BLaER1 treated with 17β-estradiol and CSF1 and Interleukin-3, amounts not matched to agents 10 nM and 100 nM (cell line): ENCODE measurements around the gene SLC22A31.
"Not testable (repeated sequence)": the region's sequence is repeated elsewhere in the genome, so short reads cannot be mapped to it uniquely, and the experiment has no call there.

Experiments used
- H3K27ac ChIP-seq, 11 experiments: shearing (Covaris generic); formaldehyde crosslinking; 2 replicates each; pipeline ENCODE4 v1.8.1; 2022
- H3K27me3 ChIP-seq, 11 experiments: shearing (Covaris generic); formaldehyde crosslinking; 2 replicates each; pipeline ENCODE4 v1.8.1; 2022
- H3K36me3 ChIP-seq, 11 experiments: shearing (Covaris generic); formaldehyde crosslinking; 2 replicates each; pipeline ENCODE4 v1.8.1; 2022
- H3K4me1 ChIP-seq, 10 experiments: shearing (Covaris generic); formaldehyde crosslinking; 2 replicates each; pipeline ENCODE4 v1.8.1; 2022
- H3K4me2 ChIP-seq, 11 experiments: shearing (Covaris generic); formaldehyde crosslinking; 2 replicates each; pipeline ENCODE4 v1.8.1; 2022
- H3K4me3 ChIP-seq, 10 experiments: shearing (Covaris generic); formaldehyde crosslinking; 2 replicates each; pipeline ENCODE4 v1.8.1; 2022
- H3K9ac ChIP-seq, 11 experiments: shearing (Covaris generic); formaldehyde crosslinking; 2 replicates each; pipeline ENCODE4 v1.8.1; 2022
- H3K9me3 ChIP-seq, 11 experiments: shearing (Covaris generic); formaldehyde crosslinking; replicated peaks in 1 of 11; 2 replicates each; pipeline ENCODE4 v1.8.1; 2022
- H4K20me1 ChIP-seq, 11 experiments: shearing (Covaris generic); formaldehyde crosslinking; 2 replicates each; pipeline ENCODE4 v1.8.1; 2022
- Cebpa-rat ChIP-seq, 11 experiments: shearing (Covaris generic); IDR thresholded peaks; 2 replicates each; pipeline ENCODE4 v1.8.1; 2022

SLC22A31 gene

DNA sequence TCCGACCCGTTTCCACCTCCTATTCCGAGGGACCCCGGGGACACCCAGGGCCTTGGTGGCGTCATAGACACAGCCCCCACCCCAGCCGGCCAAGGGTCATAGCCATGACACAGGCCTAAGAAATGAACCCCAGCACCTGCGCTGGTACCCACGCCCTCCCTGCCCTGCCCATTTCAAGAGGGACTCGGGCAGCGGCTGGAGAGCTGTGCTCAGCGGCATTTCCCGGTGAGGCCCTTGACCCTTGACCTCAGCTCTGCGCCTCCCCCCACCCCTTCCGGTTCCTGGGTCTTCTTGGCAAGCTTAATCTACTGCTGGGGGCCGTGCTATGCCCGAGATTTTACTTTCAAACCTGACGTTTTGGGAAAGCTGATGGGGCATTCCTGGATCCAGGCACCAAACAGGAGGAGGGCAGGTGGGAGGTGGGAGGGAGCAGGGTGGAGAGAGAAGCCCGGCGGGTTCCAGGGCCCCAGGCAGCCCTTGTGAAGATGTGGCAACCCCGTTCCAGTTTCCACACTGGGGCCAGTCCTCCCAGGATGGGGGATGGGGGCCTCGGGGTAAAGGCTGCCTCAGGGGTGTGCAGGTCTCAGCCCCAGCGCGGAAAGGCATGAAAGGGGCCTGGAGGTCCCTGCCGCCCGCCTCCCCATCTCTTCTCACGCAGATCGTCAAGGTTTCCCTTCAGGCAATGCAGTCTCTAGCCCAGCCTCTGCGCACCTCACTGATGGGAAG, at the start of gene SLC22A31:
SLC22A31 (minus strand) TSS at position 414 of the 726 bp plus-strand sequence; CDS start at position 378, 36 bp downstream.
- peaks cover 7 to 16% (median 11%) of the 10 kb centered on the region in 11 experiments; a peak in 19 of 22 replicates for H3K9me3 ChIP-seq
- H3K27me3 ChIP-seq, result peaks cover 36 to 53% (median 47%) of the 10 kb centered on the region in 11 experiments
- no peak within 1 kb of the TSS for H3K9ac ChIP-seq
- H4K20me1 ChIP-seq, result no peaks in the 10 kb centered on the region; a peak in 1 of 22 replicates
- no peaks in the 10 kb centered on the region for H3K36me3 ChIP-seq
- TF ChIP-seq Cebpa-rat (IDR thresholded peaks at IDR 0.05), result no peak
- H3K4me2 ChIP-seq, result peak within 1 kb of the TSS in 10 of 11 experiments; percentile 25 to 60 (median 51); a peak in 15 of 22 replicates
- H3K4me3 ChIP-seq, result peak within 1 kb of the TSS in 3 of 10 experiments; percentile 16 to 42 (median 24); a peak in 4 of 20 replicates
- H3K27ac ChIP-seq, result no peak within 1 kb of the TSS
- peaks cover 0 to 13% (median 5%) of the 10 kb centered on the region in 10 experiments; a peak in 7 of 20 replicates for H3K4me1 ChIP-seq

DNA sequence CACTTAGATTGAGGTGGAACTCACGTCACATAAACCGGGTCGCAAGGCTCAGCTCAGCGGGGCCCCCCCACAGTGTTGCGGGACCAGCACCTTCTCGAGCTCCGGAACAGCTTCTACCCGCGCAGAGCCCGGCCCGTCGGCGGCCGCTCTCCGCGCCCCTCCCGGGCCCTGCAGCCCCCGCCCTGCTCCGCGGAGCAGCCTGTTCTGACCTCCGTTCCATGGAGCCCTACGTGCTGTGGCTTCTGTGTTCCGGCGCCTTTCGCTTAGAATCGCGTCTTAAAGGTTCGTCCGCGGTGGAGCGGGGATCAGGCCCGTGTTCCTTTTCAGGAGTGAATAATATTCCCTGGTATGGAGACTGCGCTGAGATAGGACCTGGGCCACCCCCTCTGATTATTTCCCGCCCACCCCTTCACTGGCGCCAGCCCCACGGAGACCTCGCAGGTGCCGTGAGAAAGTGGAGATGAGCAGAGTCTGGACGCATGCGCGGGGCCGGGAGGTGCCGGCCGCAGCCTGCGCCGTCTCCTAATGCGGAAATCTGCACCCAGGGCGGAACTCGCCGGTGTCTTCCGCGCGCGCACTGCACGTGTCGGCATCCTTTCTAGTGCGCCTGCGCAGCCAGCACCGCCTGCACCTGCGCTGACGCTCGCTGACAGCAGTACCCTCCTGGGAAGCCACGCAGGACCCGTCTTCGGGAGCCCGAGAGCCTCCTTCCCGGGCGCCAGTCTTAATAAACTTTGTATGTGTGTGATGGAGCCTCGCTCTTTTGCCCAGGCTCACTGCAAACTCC, 48.1 kb upstream of the SLC22A31 start:
- Histone ChIP-seq H3K9me3 (peaks cover 27 to 35% (median 30%) of the 10 kb centered on the region in 11 experiments), H3K4me2 (peak overlapping the region; percentile 58 to 81 (median 71); a peak in 21 of 22 replicates), H3K4me3 (peak overlapping the region; percentile 52 to 69 (median 60); a peak in 14 of 20 replicates)

DNA sequence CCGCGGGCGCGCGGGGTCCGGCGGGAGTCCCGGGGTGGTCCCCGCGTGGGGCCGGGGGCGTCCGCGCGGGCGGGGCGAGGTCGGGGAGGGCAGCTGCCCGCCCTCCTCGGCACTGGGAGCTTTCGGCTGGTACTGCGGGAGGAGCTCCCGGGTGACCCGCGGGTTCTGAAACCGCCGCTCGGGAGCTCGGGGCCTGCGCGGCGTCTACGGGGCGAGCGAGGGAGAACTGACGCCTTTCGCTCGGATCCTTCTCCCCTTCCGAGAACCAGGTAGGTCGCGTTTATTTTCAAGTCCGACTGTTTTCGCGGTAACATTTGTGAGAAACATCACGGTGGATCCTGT, 47.4 kb upstream of the SLC22A31 start:
- H3K4me1 ChIP-seq, result peaks cover 5 to 24% (median 11%) of the 10 kb centered on the region in 10 experiments; a peak in 19 of 20 replicates
- H3K27ac ChIP-seq, H3K36me3 ChIP-seq, H3K27me3 ChIP-seq, H4K20me1 ChIP-seq: not testable (repeated sequence)
- H3K9me3 ChIP-seq, result peaks cover 27 to 35% (median 30%) of the 10 kb centered on the region in 11 experiments
- peak overlapping the region in 7 of 11 experiments; percentile 39 to 66 (median 55); a peak in 10 of 22 replicates for H3K9ac ChIP-seq
- H3K4me3 ChIP-seq, result peak overlapping the region; percentile 52 to 69 (median 60)
- H3K4me2 ChIP-seq, result peak overlapping the region; percentile 58 to 81 (median 71)

More for the DNA sequence above, 48.1 kb upstream of the SLC22A31 start:
- Histone ChIP-seq H3K9ac (peak overlapping the region in 2 of 11 experiments; percentile 55 to 66; a peak in 4 of 22 replicates), H3K36me3 (peaks cover 0 to 7% (median 0%) of the 10 kb centered on the region in 11 experiments; a peak in 2 of 22 replicates), H3K27me3 (peaks cover 0 to 4% (median 0%) of the 10 kb centered on the region in 11 experiments; a peak in 1 of 22 replicates), H3K4me1 (peaks cover 5 to 18% (median 6%) of the 10 kb centered on the region in 10 experiments; a peak in 18 of 20 replicates), H3K27ac (no peak overlapping the region), H4K20me1 (no peaks in the 10 kb centered on the region)
- TF ChIP-seq Cebpa-rat (IDR thresholded peaks at IDR 0.05), result no peak

DNA sequence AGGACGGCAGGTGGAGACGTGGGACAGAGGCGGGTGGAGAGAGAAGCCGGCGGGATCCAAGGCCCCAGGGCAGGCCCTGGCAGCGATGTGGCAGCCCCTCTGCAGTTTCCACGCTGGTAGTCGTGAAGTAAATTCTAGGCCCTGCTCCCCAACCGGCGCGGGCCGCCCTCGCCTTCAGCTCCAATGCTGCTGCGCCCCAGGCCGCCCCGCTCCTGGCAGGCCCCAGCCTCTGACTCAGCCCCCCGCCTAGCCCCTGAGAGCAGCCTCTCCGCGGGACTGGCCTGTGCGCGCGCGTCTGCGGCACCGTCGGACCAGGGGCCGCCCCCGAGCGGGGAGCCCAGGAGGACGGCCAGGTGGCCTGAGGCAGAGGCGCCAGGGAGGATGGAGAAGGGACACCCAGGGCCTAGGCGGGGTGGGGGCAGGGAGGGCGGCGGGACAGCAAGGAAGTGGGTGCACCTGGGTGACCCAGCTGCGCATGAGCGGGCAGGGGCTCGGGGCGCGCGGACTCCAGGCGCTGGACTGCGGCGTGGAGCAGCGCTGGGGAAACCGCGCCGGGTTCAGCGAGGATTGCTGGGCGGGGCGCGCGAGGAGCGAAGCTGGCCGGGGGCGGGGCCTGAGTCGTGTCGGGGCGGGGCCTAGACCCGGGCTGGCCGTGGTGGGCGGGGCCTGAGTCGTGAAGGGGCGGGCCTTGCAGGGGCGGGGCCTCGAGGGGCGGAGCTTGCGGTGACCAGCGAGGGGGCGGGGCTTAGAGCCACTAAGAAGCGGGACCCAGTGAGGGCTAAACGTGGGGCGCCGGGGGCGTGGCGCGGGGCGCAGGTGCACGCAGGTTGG, 46.8 kb upstream of the SLC22A31 start:
- H3K4me3 ChIP-seq, result peak overlapping the region; percentile 52 to 69 (median 60)
- peaks cover 0 to 7% (median 0%) of the 10 kb centered on the region in 11 experiments; a peak in 2 of 22 replicates for H3K36me3 ChIP-seq
- H3K4me1 ChIP-seq, result peaks cover 5 to 26% (median 12%) of the 10 kb centered on the region in 10 experiments; a peak in 19 of 20 replicates
- peak overlapping the region in 5 of 11 experiments; percentile 13 to 47 (median 32); a peak in 6 of 22 replicates for H3K27ac ChIP-seq
- H3K4me2 ChIP-seq, result peak overlapping the region; percentile 69 to 96 (median 81)
- TF ChIP-seq Cebpa-rat (IDR thresholded peaks at IDR 0.05), result no peak
- no peaks in the 10 kb centered on the region for H4K20me1 ChIP-seq
- H3K9me3 ChIP-seq, result peaks cover 27 to 35% (median 30%) of the 10 kb centered on the region in 11 experiments
- peak overlapping the region; percentile 25 to 66 (median 56); a peak in 15 of 22 replicates for H3K9ac ChIP-seq
- peaks cover 0 to 4% (median 0%) of the 10 kb centered on the region in 11 experiments; a peak in 1 of 22 replicates for H3K27me3 ChIP-seq

DNA sequence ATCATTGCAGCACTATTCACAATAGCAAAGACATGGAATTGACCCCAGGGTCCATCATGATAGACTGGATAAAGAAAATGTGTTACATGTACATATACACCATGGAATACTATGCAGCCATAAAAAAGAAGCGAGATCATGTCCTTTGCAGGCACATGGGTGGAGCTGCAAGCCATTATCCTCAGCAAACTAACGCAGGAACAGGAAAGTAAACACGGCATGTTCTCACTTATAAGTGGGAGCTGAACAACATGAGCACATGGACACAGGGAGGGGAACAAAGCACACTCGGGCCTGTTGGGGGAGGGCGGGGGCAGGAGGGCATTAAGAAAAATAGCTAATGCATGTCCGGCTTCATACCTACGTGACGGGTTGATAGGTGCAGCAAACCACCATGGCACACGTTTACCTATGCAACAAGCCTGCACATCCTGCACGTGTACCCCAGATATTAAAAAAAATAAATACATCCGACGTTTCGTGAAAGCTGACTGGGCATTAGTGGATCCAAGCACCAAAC, 46.1 kb upstream of the SLC22A31 start:
- Histone ChIP-seq H3K4me3 (peak overlapping the region in 8 of 10 experiments; percentile 31 to 69 (median 54); a peak in 7 of 20 replicates), H4K20me1 (no peaks in the 10 kb centered on the region)

DNA sequence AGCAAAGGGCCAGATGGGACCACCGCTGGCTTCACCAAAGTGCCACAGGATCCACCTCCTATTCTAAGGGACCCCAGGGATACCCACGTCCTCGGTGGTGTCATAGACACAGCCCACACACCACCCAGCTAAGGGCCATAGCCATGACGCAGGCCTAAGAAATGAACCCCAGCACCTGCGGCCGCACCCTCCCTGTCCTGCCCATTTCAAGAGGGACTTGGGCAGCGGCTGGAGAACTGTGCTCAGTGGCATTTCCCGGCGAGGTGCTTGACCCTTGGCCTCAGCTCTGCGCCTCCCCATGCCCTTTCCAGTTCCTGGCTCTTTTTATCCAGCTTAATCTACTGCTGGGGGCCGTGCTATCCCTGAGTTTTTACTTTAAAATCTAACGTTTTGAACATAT, 44.4 kb upstream of the SLC22A31 start:
- Histone ChIP-seq H3K36me3 (no peaks in the 10 kb centered on the region), H3K4me3 (no peak overlapping the region), H3K27me3 (peaks cover 0 to 4% (median 0%) of the 10 kb centered on the region in 11 experiments; a peak in 1 of 22 replicates), H3K4me1 (peaks cover 11 to 41% (median 25%) of the 10 kb centered on the region in 10 experiments), H3K4me2 (no peak overlapping the region), H3K9me3 (peaks cover 17 to 28% (median 18%) of the 10 kb centered on the region in 11 experiments), H3K27ac (no peak overlapping the region), H4K20me1 (no peaks in the 10 kb centered on the region), H3K9ac (no peak overlapping the region)
- TF ChIP-seq Cebpa-rat (IDR thresholded peaks at IDR 0.05), result no peak

More for the DNA sequence above, 46.1 kb upstream of the SLC22A31 start:
- Histone ChIP-seq H3K27me3 (peaks cover 0 to 4% (median 0%) of the 10 kb centered on the region in 11 experiments; a peak in 1 of 22 replicates), H3K4me1 (peaks cover 6 to 31% (median 17%) of the 10 kb centered on the region in 10 experiments; a peak in 19 of 20 replicates), H3K9me3 (peaks cover 27 to 35% (median 30%) of the 10 kb centered on the region in 11 experiments), H3K36me3 (peaks cover 0 to 7% (median 0%) of the 10 kb centered on the region in 11 experiments; a peak in 2 of 22 replicates), H3K9ac (peak overlapping the region in 4 of 11 experiments; percentile 21 to 63 (median 51); a peak in 5 of 22 replicates), H3K4me2 (peak overlapping the region; percentile 66 to 96 (median 81)), H3K27ac (peak overlapping the region in 1 of 11 experiments; percentile 47; a peak in 1 of 22 replicates)
- TF ChIP-seq Cebpa-rat (IDR thresholded peaks at IDR 0.05), result no peak

DNA sequence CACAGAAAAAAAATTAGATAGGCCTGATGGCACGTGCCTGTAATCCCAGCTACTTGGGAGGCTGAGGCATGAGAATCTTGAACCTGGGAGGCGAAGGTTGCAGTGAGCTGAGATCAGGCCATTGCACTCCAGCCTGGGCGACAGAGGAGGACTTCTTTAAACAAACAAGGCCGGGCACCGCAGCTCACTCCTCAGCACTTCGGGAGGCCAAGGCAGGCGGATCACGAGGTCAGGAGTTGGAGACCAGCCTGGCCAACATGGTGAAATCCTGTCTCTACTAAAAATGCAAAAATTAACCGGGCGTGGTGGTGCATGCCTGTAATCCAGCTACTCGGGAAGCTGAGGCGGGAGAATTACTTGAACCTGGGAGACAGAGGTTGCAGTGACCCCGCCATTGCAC, 43.9 kb upstream of the SLC22A31 start:
- Histone ChIP-seq H3K9me3 (peaks cover 12 to 23% (median 13%) of the 10 kb centered on the region in 11 experiments; a peak in 20 of 22 replicates), H3K4me1 (peaks cover 12 to 44% (median 27%) of the 10 kb centered on the region in 10 experiments)
- H3K4me2 ChIP-seq, H3K36me3 ChIP-seq, H3K27me3 ChIP-seq, H4K20me1 ChIP-seq, H3K27ac ChIP-seq, H3K9ac ChIP-seq, H3K4me3 ChIP-seq: not testable (repeated sequence)
